Measurements from ENCODE around the gene EPN2.

GRCh38 chr17:19249681-19250080, 12.5 kb downstream of the EPN2 start:
- TF ChIP-seq BHLHE40 (IDR thresholded peaks at IDR 0.05; ENCODE audit: borderline replicate concordance) (no peak), SUZ12 (IDR thresholded peaks at IDR 0.05) (no peak), ELF4 (IDR thresholded peaks at IDR 0.05) (no peak), HDGF (IDR thresholded peaks at IDR 0.05; ENCODE audit: borderline replicate concordance) (no peak)
